GM12878 (cell line): Measurements from ENCODE around the gene ANKRD44. TPM values are rescaled to one million over a fixed set of nuclear protein-coding genes. Genes with fewer than 3 reads are reported as not detected.
A peak's percentile ranks its signal among the peaks of the same experiment; 100 is the strongest.

Experiments used
- ATF7 ChIP-seq: fragments of 450-650 bp; IDR thresholded peaks from 2 replicates; pipeline ENCODE4 v1.6.1; 2016; ENCODE audit warnings: low read depth, mild to moderate bottlenecking
- BHLHE40 ChIP-seq, 2 experiments: fragments of 450-650 bp in 1 of 2; IDR thresholded peaks; 2 replicates each; pipeline ENCODE4 v1.6.1; 2011 to 2017; ENCODE audit warnings: low read depth in 2 of 2, borderline replicate concordance in 1 of 2, improper control_type of control experiment in 1 of 2, low read length in 1 of 2, mild to moderate bottlenecking in 1 of 2
- CBFB ChIP-seq: IDR thresholded peaks from 2 replicates; pipeline ENCODE4 v1.6.1; 2016; ENCODE audit warnings: antibody characterized with exemption, low read depth
- ESRRA ChIP-seq: IDR thresholded peaks from 2 replicates; pipeline ENCODE4 v1.6.1; 2012; ENCODE audit warnings: mild to moderate bottlenecking, low read length, improper control_type of control experiment
- ETV6 ChIP-seq, 2 experiments: fragments of 450-650 bp in 1 of 2; IDR thresholded peaks in 1 of 2; conservative IDR thresholded peaks in 1 of 2; 2 replicates each; pipeline ENCODE4 v1.6.1; 2014; ENCODE audit warnings: antibody characterized with exemption in 1 of 2, borderline replicate concordance in 1 of 2, low read depth in 1 of 2, mild to moderate bottlenecking in 1 of 2, moderate library complexity in 1 of 2
- FOXK2 ChIP-seq: fragments of 450-650 bp; IDR thresholded peaks from 2 replicates; pipeline ENCODE4 v1.6.1; 2017; ENCODE audit warnings: mild to moderate bottlenecking, moderate library complexity
- FOXM1 ChIP-seq: IDR thresholded peaks from 2 replicates; pipeline ENCODE4 v1.6.1; 2012; ENCODE audit warnings: low read depth, mild to moderate bottlenecking, inconsistent platforms, low read length, moderate library complexity
- JUNB ChIP-seq: IDR thresholded peaks from 2 replicates; pipeline ENCODE4 v1.6.1; 2016; ENCODE audit warnings: antibody characterized with exemption, mild to moderate bottlenecking
- LARP7 ChIP-seq: fragments of 450-650 bp; IDR thresholded peaks from 2 replicates; pipeline ENCODE4 v1.6.1; 2017; ENCODE audit warnings: mild to moderate bottlenecking
- MEF2A ChIP-seq: IDR thresholded peaks from 2 replicates; pipeline ENCODE4 v1.6.1; 2011; ENCODE audit warnings: low read depth, mild to moderate bottlenecking, low read length, moderate library complexity; ENCODE audit not compliant: insufficient read depth
- NFXL1 ChIP-seq: fragments of 450-650 bp; IDR thresholded peaks from 2 replicates; pipeline ENCODE4 v1.6.1; 2017; ENCODE audit warnings: antibody characterized with exemption, mild to moderate bottlenecking, borderline replicate concordance
- NR2C1 ChIP-seq: fragments of 450-650 bp; IDR thresholded peaks from 2 replicates; pipeline ENCODE4 v1.6.1; 2017; ENCODE audit warnings: antibody characterized with exemption, mild to moderate bottlenecking, moderate library complexity
- NR2C2 ChIP-seq: IDR thresholded peaks from 2 replicates; pipeline ENCODE4 v1.6.1; 2011; ENCODE audit warnings: borderline replicate concordance, low read depth; ENCODE audit not compliant: control insufficient read depth, insufficient read length
- POLR2A ChIP-seq: IDR thresholded peaks from 2 replicates; pipeline ENCODE4 v1.6.1; 2011; ENCODE audit warnings: low read depth, mild to moderate bottlenecking, low read length
- POLR2AphosphoS2 ChIP-seq: IDR thresholded peaks from 2 replicates; pipeline ENCODE4 v1.6.1; 2011; ENCODE audit warnings: low read depth, mild to moderate bottlenecking, low read length, improper control_type of control experiment, moderate library complexity
- SMAD5 ChIP-seq: IDR thresholded peaks from 2 replicates; pipeline ENCODE4 v1.6.1; 2016; ENCODE audit warnings: antibody characterized with exemption, low read depth
- SMARCA5 ChIP-seq: fragments of 450-650 bp; IDR thresholded peaks from 2 replicates; pipeline ENCODE4 v1.6.1; 2017; ENCODE audit warnings: mild to moderate bottlenecking
- ZNF384 ChIP-seq: IDR thresholded peaks from 2 replicates; pipeline ENCODE4 v1.6.1; 2012; ENCODE audit warnings: low read depth, mild to moderate bottlenecking, low read length, improper control_type of control experiment, borderline replicate concordance
- ZSCAN29 ChIP-seq: fragments of 450-650 bp; IDR thresholded peaks from 2 replicates; pipeline ENCODE4 v1.6.1; 2017; ENCODE audit warnings: mild to moderate bottlenecking, moderate library complexity
- polyA plus RNA-seq, 11 experiments: library from polyadenylated mRNA; depleted of rRNA in 4 of 11; unstranded in 6 of 11; stranded (reverse) in 5 of 11; fragments of >200 nt; fragmentation: Nextera tagmentation in 4 of 11; fragmentation: Illumina TruSeq in 1 of 11; extraction: Ambion mirVana in 4 of 11; extraction: Trizol in 1 of 11; gene quantifications; 1 replicate in 1 of 11; 2 replicates in 10 of 11; pipeline versions ENCODE4 v1.2.1 to v1.2.3, GENCODE V29; 2011 to 2016; ENCODE audit warnings: inconsistent platforms in 2 of 11, missing spikeins in 2 of 11, low read depth in 1 of 11
- total RNA-seq, 4 experiments: library from RNA; depleted of rRNA in 3 of 4; stranded (reverse); fragments of >200 nt in 3 of 4; fragmentation: Illumina TruSeq in 1 of 4; extraction: Trizol in 1 of 4; gene quantifications; 2 replicates each; pipeline versions ENCODE4 v1.2.1 to v1.2.3, GENCODE V29; 2013 to 2021
- TF ChIP-seq, protein P1 (sequence below): fragments of 450-650 bp; formaldehyde crosslinking; IDR thresholded peaks from 2 replicates; pipeline ENCODE4 v1.4.0; 2020; ENCODE audit warnings: mild to moderate bottlenecking, moderate library complexity
- TF ChIP-seq, protein P2 (sequence below): fragments of 150-350 bp; IDR thresholded peaks from 2 replicates; pipeline ENCODE4 v1.6.1; 2014; ENCODE audit warnings: mild to moderate bottlenecking, low read depth, low read length
- TF ChIP-seq, protein P3 (sequence below): fragments of 450-650 bp; IDR thresholded peaks from 2 replicates; pipeline ENCODE4 v1.6.1; 2016; ENCODE audit warnings: mild to moderate bottlenecking
- TF ChIP-seq, protein P4 (sequence below): IDR thresholded peaks from 2 replicates; pipeline ENCODE4 v1.6.1; 2011; ENCODE audit warnings: low read depth, mild to moderate bottlenecking, low read length, moderate library complexity, borderline replicate concordance; ENCODE audit errors: extremely low read depth
- TF ChIP-seq, protein P5 (sequence below): IDR thresholded peaks from 2 replicates; pipeline ENCODE4 v1.6.1; 2012; ENCODE audit warnings: low read length, inconsistent platforms

Gene ANKRD44
- total and polyA plus RNA-seq, 10 of the 15 experiments (the other 5 are each of a cell fraction or from before 2014, with no cell fraction given): 19.1 to 99.1 (median 59.6) TPM

DNA sequence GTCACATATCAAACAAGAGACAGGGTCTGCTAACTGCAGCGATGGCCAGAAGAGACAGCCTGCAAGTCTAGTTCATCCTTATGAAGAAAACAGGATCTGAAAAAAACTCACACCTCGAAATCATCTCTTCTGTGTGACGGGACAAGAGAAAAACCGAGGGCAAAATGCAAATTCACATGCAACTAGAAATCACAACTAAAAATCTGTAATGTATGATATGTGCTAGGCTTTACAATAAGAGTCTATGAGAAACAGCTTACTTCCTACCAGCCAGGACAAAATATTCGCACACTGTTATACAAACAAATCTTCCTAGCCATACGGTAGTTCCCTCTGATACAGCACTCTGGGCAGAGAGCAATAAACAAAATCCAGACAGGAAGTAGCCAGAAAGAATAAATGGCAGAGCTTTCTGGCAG lies 48.8 kb downstream of the ANKRD44 start (continued):
- TF ChIP-seq, protein P1, sequence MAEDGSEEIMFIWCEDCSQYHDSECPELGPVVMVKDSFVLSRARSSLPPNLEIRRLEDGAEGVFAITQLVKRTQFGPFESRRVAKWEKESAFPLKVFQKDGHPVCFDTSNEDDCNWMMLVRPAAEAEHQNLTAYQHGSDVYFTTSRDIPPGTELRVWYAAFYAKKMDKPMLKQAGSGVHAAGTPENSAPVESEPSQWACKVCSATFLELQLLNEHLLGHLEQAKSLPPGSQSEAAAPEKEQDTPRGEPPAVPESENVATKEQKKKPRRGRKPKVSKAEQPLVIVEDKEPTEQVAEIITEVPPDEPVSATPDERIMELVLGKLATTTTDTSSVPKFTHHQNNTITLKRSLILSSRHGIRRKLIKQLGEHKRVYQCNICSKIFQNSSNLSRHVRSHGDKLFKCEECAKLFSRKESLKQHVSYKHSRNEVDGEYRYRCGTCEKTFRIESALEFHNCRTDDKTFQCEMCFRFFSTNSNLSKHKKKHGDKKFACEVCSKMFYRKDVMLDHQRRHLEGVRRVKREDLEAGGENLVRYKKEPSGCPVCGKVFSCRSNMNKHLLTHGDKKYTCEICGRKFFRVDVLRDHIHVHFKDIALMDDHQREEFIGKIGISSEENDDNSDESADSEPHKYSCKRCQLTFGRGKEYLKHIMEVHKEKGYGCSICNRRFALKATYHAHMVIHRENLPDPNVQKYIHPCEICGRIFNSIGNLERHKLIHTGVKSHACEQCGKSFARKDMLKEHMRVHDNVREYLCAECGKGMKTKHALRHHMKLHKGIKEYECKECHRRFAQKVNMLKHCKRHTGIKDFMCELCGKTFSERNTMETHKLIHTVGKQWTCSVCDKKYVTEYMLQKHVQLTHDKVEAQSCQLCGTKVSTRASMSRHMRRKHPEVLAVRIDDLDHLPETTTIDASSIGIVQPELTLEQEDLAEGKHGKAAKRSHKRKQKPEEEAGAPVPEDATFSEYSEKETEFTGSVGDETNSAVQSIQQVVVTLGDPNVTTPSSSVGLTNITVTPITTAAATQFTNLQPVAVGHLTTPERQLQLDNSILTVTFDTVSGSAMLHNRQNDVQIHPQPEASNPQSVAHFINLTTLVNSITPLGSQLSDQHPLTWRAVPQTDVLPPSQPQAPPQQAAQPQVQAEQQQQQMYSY (CRISPR knock-in tag): no peak
- TF ChIP-seq ESRRA: no peak
- TF ChIP-seq, protein P2, sequence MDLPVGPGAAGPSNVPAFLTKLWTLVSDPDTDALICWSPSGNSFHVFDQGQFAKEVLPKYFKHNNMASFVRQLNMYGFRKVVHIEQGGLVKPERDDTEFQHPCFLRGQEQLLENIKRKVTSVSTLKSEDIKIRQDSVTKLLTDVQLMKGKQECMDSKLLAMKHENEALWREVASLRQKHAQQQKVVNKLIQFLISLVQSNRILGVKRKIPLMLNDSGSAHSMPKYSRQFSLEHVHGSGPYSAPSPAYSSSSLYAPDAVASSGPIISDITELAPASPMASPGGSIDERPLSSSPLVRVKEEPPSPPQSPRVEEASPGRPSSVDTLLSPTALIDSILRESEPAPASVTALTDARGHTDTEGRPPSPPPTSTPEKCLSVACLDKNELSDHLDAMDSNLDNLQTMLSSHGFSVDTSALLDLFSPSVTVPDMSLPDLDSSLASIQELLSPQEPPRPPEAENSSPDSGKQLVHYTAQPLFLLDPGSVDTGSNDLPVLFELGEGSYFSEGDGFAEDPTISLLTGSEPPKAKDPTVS: no peak
- TF ChIP-seq POLR2A: peak; percentile 38
- peak; percentile 61; the same call in 1 of the 2 replicates for TF ChIP-seq ZNF384
- TF ChIP-seq ATF7: 0 out of 2 replicates have a peak, but pooled peaks have one; percentile 16
- TF ChIP-seq NR2C1: no peak
- no peak for TF ChIP-seq NR2C2
- TF ChIP-seq, protein P3, sequence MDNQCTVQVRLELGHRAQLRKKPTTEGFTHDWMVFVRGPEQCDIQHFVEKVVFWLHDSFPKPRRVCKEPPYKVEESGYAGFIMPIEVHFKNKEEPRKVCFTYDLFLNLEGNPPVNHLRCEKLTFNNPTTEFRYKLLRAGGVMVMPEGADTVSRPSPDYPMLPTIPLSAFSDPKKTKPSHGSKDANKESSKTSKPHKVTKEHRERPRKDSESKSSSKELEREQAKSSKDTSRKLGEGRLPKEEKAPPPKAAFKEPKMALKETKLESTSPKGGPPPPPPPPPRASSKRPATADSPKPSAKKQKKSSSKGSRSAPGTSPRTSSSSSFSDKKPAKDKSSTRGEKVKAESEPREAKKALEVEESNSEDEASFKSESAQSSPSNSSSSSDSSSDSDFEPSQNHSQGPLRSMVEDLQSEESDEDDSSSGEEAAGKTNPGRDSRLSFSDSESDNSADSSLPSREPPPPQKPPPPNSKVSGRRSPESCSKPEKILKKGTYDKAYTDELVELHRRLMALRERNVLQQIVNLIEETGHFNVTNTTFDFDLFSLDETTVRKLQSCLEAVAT: no peak
- no peak for TF ChIP-seq NFXL1
- TF ChIP-seq, protein P4, sequence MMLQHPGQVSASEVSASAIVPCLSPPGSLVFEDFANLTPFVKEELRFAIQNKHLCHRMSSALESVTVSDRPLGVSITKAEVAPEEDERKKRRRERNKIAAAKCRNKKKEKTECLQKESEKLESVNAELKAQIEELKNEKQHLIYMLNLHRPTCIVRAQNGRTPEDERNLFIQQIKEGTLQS: no peak
- no peak for TF ChIP-seq SMARCA5
- no peak for TF ChIP-seq LARP7
- TF ChIP-seq ETV6 (conservative IDR thresholded peaks at IDR 0.05 in 1 of 2, IDR thresholded peaks at IDR 0.05 in 1 of 2; ENCODE audit: borderline replicate concordance in 1 of 2, low read depth in 1 of 2): no peak
- no peak for TF ChIP-seq FOXK2
- no peak for TF ChIP-seq JUNB
- no peak for TF ChIP-seq CBFB
- TF ChIP-seq FOXM1: no peak
- TF ChIP-seq SMAD5: no peak
- no peak for TF ChIP-seq POLR2AphosphoS2
- TF ChIP-seq MEF2A: no peak
- TF ChIP-seq, protein P5, sequence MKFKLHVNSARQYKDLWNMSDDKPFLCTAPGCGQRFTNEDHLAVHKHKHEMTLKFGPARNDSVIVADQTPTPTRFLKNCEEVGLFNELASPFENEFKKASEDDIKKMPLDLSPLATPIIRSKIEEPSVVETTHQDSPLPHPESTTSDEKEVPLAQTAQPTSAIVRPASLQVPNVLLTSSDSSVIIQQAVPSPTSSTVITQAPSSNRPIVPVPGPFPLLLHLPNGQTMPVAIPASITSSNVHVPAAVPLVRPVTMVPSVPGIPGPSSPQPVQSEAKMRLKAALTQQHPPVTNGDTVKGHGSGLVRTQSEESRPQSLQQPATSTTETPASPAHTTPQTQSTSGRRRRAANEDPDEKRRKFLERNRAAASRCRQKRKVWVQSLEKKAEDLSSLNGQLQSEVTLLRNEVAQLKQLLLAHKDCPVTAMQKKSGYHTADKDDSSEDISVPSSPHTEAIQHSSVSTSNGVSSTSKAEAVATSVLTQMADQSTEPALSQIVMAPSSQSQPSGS: peak; percentile 22; the same call in 1 of the 2 replicates
- 0 out of 4 replicates have a peak, but pooled peaks of 1 of the 2 experiments have one; percentile 26 for TF ChIP-seq BHLHE40 (IDR thresholded peaks at IDR 0.05; ENCODE audit: borderline replicate concordance in 1 of 2, low read depth in 2 of 2, low read length in 1 of 2)
- no peak for TF ChIP-seq ZSCAN29
